PC-3 (cell line): ENCODE measurements around the gene PRSS3. TPM values are rescaled to one million over a fixed set of nuclear protein-coding genes. Genes with fewer than 3 reads are reported as not detected.
"Not testable (repeated sequence)": the region's sequence is repeated elsewhere in the genome, so short reads cannot be mapped to it uniquely, and the experiment has no call there.

Source experiments
- ATAC-seq: fragments of 200-7000 bp; cut with Tn5 transposase; 2 replicates; pipeline ENCODE4 v1.9.1; 2020; ENCODE audit warnings: mild to moderate bottlenecking, moderate library complexity
- BruUV-seq: library from RNA; stranded (reverse); fragments of 400-500 nt; replicated peaks from 2 replicates; lab custom pipeline; 2021; lab: Mats Ljungman, UMichigan
- CTCF ChIA-PET: fragments of 300-600 bp; sonication (Branson Sonifier 250); formaldehyde crosslinking; loops from one replicate; lab custom pipeline; 2022; ENCODE audit warnings: antibody characterized with exemption; lab: Charles Lee
- POLR2A ChIA-PET: fragments of 300-600 bp; sonication (Branson Sonifier 250); formaldehyde crosslinking; loops from one replicate; lab custom pipeline; 2022; ENCODE audit warnings: antibody characterized with exemption; ENCODE audit not compliant: unreplicated experiment; lab: Charles Lee
- DNase-seq: peaks from one replicate; pipeline ENCODE4 v3.0.0-alpha.2; 2015
- H2AFZ ChIP-seq: fragments of 300-600 bp; sonication (generic); 2 replicates; pipeline ENCODE4 v1.6.0; 2016; ENCODE audit warnings: antibody characterized with exemption, low read length
- H3F3A ChIP-seq: fragments of 300-600 bp; sonication (generic); one replicate; pipeline ENCODE4 v1.6.0; 2017; ENCODE audit warnings: antibody characterized with exemption, low read length, control low read depth, mild to moderate bottlenecking; ENCODE audit not compliant: unreplicated experiment
- H3K27ac ChIP-seq: fragments of 300-600 bp; sonication (generic); 2 replicates; pipeline ENCODE4 v1.5.1; 2016; ENCODE audit warnings: mild to moderate bottlenecking, low read length
- H3K27me3 ChIP-seq: fragments of 300-600 bp; sonication (generic); 2 replicates; pipeline ENCODE4 v1.6.1; 2016; ENCODE audit warnings: low read length, mixed read lengths
- H3K36me3 ChIP-seq: fragments of 300-600 bp; sonication (generic); 2 replicates; pipeline ENCODE4 v1.6.1; 2016; ENCODE audit warnings: low read depth, mixed run types, low read length, mixed read lengths
- H3K4me1 ChIP-seq: fragments of 300-600 bp; sonication (generic); 2 replicates; pipeline ENCODE4 v1.5.1; 2016; ENCODE audit warnings: low read length; ENCODE audit not compliant: insufficient read depth
- H3K4me2 ChIP-seq: fragments of 300-600 bp; sonication (generic); 2 replicates; pipeline ENCODE4 v1.6.0; 2016; ENCODE audit warnings: low read length
- H3K4me3 ChIP-seq: fragments of 300-600 bp; sonication (generic); 2 replicates; pipeline ENCODE4 v1.5.1; 2016; ENCODE audit warnings: mild to moderate bottlenecking, low read length, mixed read lengths
- H3K79me2 ChIP-seq: fragments of 300-600 bp; sonication (generic); 2 replicates; pipeline ENCODE4 v1.6.1; 2017; ENCODE audit warnings: low read length, mixed read lengths
- H3K9ac ChIP-seq: fragments of 300-600 bp; sonication (generic); 2 replicates; pipeline ENCODE4 v1.6.0; 2016; ENCODE audit warnings: mild to moderate bottlenecking, low read length
- H3K9me2 ChIP-seq: fragments of 300-600 bp; sonication (generic); replicated peaks from 2 replicates; pipeline ENCODE4 v1.6.1; 2016; ENCODE audit warnings: mixed run types, low read length, mixed read lengths
- H3K9me3 ChIP-seq: fragments of 300-600 bp; sonication (generic); 2 replicates; pipeline ENCODE4 v1.6.1; 2016; ENCODE audit warnings: low read length, mixed read lengths
- H4K20me1 ChIP-seq: fragments of 300-600 bp; sonication (generic); 2 replicates; pipeline ENCODE4 v1.6.1; 2016; ENCODE audit warnings: low read length, mixed read lengths
- CTCF ChIP-seq: fragments of 300-600 bp; sonication (generic); conservative IDR thresholded peaks from 2 replicates; pipeline ENCODE4 v1.5.1; 2017; ENCODE audit warnings: antibody characterized with exemption, low read depth, mild to moderate bottlenecking, low read length
- EZH2 ChIP-seq: fragments of 300-600 bp; sonication (generic); IDR thresholded peaks from one replicate; pipeline ENCODE4 v1.6.1; 2017; ENCODE audit warnings: antibody characterized with exemption, mild to moderate bottlenecking, low read length; ENCODE audit not compliant: unreplicated experiment
- EZH2phosphoT487 ChIP-seq: fragments of 300-600 bp; sonication (generic); IDR thresholded peaks from 2 replicates; pipeline ENCODE4 v1.6.1; 2018; ENCODE audit warnings: mild to moderate bottlenecking, antibody characterized with exemption, low read length, borderline replicate concordance
- intact Hi-C: fragments of 100-400 bp; cut with micrococcal nuclease; formaldehyde crosslinking; loops from 2 replicates; pipeline ENCODE4 v1.9.0; 2023
- total RNA-seq: library from RNA; depleted of rRNA; stranded (reverse); fragments of >200 nt; gene quantifications from 2 replicates; pipeline ENCODE4 v1.2.3, GENCODE V29; 2014

PRSS3 gene
- total RNA-seq, 1 experiment from 2014 or later = 225 TPM

GRCh38 chr9:33791117-33791516, 4.2 kb upstream of the PRSS3 start:
- Histone ChIP-seq H3K4me1 (peaks cover 15% of the 10 kb centered on the region), H3K36me3 (peaks cover 17% of the 10 kb centered on the region), H2AFZ (no peak overlapping the region), H3K4me3 (no peak overlapping the region), H3F3A (no peaks in the 10 kb centered on the region), H4K20me1 (no peaks in the 10 kb centered on the region), H3K9ac (no peak overlapping the region), H3K79me2 (peaks cover 28% of the 10 kb centered on the region), H3K27ac (0 out of 2 replicates have a peak overlapping the region, but pooled peaks have one; percentile 13), H3K27me3 (no peaks in the 10 kb centered on the region), H3K9me3 (no peaks in the 10 kb centered on the region), H3K4me2 (no peak overlapping the region), H3K9me2 (no peaks in the 10 kb centered on the region)
- ChIA-PET CTCF (no interaction called here), POLR2A (no interaction called here)
- BruUV-seq = no TSS peak
- intact Hi-C loops = no loop called here
- TF ChIP-seq CTCF (no peak), EZH2 (no peak), EZH2phosphoT487 (no peak)
- peak; percentile 87 for DNase-seq
- peak; percentile 77 for ATAC-seq

- intact Hi-C loops, H3K4me3 ChIP-seq, H3F3A ChIP-seq, BruUV-seq, H3K9me2 ChIP-seq, POLR2A ChIA-PET, ATAC-seq, H3K27ac ChIP-seq, H3K4me2 ChIP-seq, H2AFZ ChIP-seq, H3K27me3 ChIP-seq, H3K9ac ChIP-seq, CTCF ChIA-PET, H3K9me3 ChIP-seq, H4K20me1 ChIP-seq, DNase-seq: not testable (repeated sequence)
- H3K36me3 ChIP-seq = peaks cover 28% of the 10 kb centered on the region
- peaks cover 15% of the 10 kb centered on the region for H3K4me1 ChIP-seq
- peaks cover 28% of the 10 kb centered on the region for H3K79me2 ChIP-seq
Measured at GRCh38 chr9:33793496-33793895, 1.9 kb upstream of the PRSS3 start.

- H2AFZ ChIP-seq = no peak overlapping the region
- H3K9ac ChIP-seq = no peak overlapping the region
- peaks cover 22% of the 10 kb centered on the region for H3K79me2 ChIP-seq
- H3K4me2 ChIP-seq = no peak overlapping the region
- ATAC-seq (no peak), DNase-seq (peak; percentile 54)
- no TSS peak for BruUV-seq
- H3K9me3 ChIP-seq = no peaks in the 10 kb centered on the region
- no peaks in the 10 kb centered on the region for H4K20me1 ChIP-seq
- H3K4me3 ChIP-seq = no peak overlapping the region
- H3K27ac ChIP-seq = no peak overlapping the region
- peaks cover 15% of the 10 kb centered on the region for H3K4me1 ChIP-seq
- H3K9me2 ChIP-seq = no peaks in the 10 kb centered on the region
- intact Hi-C loops = no loop called here
- H3K36me3 ChIP-seq = peaks cover 28% of the 10 kb centered on the region
- ChIA-PET POLR2A (no interaction called here), CTCF (no interaction called here)
- H3F3A ChIP-seq = no peaks in the 10 kb centered on the region
- H3K27me3 ChIP-seq = no peaks in the 10 kb centered on the region
- no peak for TF ChIP-seq CTCF
- no peak for TF ChIP-seq EZH2phosphoT487
- TF ChIP-seq EZH2 = no peak
Measured at GRCh38 chr9:33794560-33794959, 801 bp upstream of the PRSS3 start.
